HUES48 (cell line): ENCODE measurements around the gene SLC16A10.
"Not testable (repeated sequence)": the region's sequence is repeated elsewhere in the genome, so short reads cannot be mapped to it uniquely, and the experiment has no call there.

Experiments used
- H3K27ac ChIP-seq: one replicate; pipeline ENCODE4 v1.7.0; 2013; ENCODE audit warnings: low read depth, low read length, inconsistent platforms
- H3K27me3 ChIP-seq: 2 replicates; pipeline ENCODE4 v1.6.1; 2013; ENCODE audit warnings: mild to moderate bottlenecking, low read length; ENCODE audit not compliant: control insufficient read depth, insufficient read depth
- H3K36me3 ChIP-seq: 2 replicates; pipeline ENCODE4 v1.6.1; 2013; ENCODE audit warnings: low read length; ENCODE audit not compliant: control insufficient read depth, insufficient read depth
- H3K4me1 ChIP-seq: 2 replicates; pipeline ENCODE4 v1.6.1; 2013; ENCODE audit warnings: mild to moderate bottlenecking, low read length; ENCODE audit not compliant: control insufficient read depth, insufficient read depth
- H3K4me3 ChIP-seq: 2 replicates; pipeline ENCODE4 v1.5.1; 2013; ENCODE audit warnings: mild to moderate bottlenecking, low read depth, low read length
- H3K9ac ChIP-seq: 2 replicates; pipeline ENCODE4 v1.6.1; 2013; ENCODE audit warnings: mild to moderate bottlenecking, low read depth, low read length, moderate library complexity
- H3K9me3 ChIP-seq: 2 replicates; pipeline ENCODE4 v1.6.1; 2013; ENCODE audit warnings: low read length; ENCODE audit not compliant: control insufficient read depth, insufficient read depth

The SLC16A10 gene

GRCh38 chr6:111113336-111114086 is 26.2 kb downstream of the SLC16A10 start:
- H3K27me3 ChIP-seq, result no peaks in the 10 kb centered on the region
- no peaks in the 10 kb centered on the region for H3K9me3 ChIP-seq
- peaks cover 12% of the 10 kb centered on the region for H3K4me1 ChIP-seq
- H3K4me3 ChIP-seq, result no peak overlapping the region
- H3K36me3 ChIP-seq, result no peaks in the 10 kb centered on the region
- H3K27ac ChIP-seq, result no peak overlapping the region
- 0 out of 2 replicates have a peak overlapping the region, but pooled peaks have one; percentile 1 for H3K9ac ChIP-seq

GRCh38 chr6:111114087-111114443 is 26.8 kb downstream of the SLC16A10 start:
- H3K27ac ChIP-seq, result no peak overlapping the region
- no peaks in the 10 kb centered on the region for H3K9me3 ChIP-seq
- no peak overlapping the region for H3K9ac ChIP-seq
- no peak overlapping the region for H3K4me3 ChIP-seq
- no peaks in the 10 kb centered on the region for H3K36me3 ChIP-seq
- H3K27me3 ChIP-seq, result no peaks in the 10 kb centered on the region
- peaks cover 12% of the 10 kb centered on the region for H3K4me1 ChIP-seq

- H3K27ac ChIP-seq, result no peak overlapping the region
- no peaks in the 10 kb centered on the region for H3K9me3 ChIP-seq
- no peak overlapping the region for H3K9ac ChIP-seq
- no peaks in the 10 kb centered on the region for H3K27me3 ChIP-seq
- H3K4me3 ChIP-seq, result no peak overlapping the region
- no peaks in the 10 kb centered on the region for H3K36me3 ChIP-seq
- peaks cover 12% of the 10 kb centered on the region for H3K4me1 ChIP-seq
Observed at GRCh38 chr6:111114482-111114881, 27.2 kb downstream of the SLC16A10 start.

GRCh38 chr6:111118826-111119225 is 31.5 kb downstream of the SLC16A10 start:
- no peaks in the 10 kb centered on the region for H3K36me3 ChIP-seq
- H3K9ac ChIP-seq, result no peak overlapping the region
- no peak overlapping the region for H3K4me3 ChIP-seq
- peaks cover 5% of the 10 kb centered on the region; the same call in 1 of the 2 replicates for H3K4me1 ChIP-seq
- H3K9me3 ChIP-seq, result no peaks in the 10 kb centered on the region
- no peak overlapping the region for H3K27ac ChIP-seq
- H3K27me3 ChIP-seq, result no peaks in the 10 kb centered on the region

- Histone ChIP-seq H3K9me3 (no peaks in the 10 kb centered on the region), H3K27me3 (no peaks in the 10 kb centered on the region), H3K4me3 (no peak overlapping the region), H3K36me3 (no peaks in the 10 kb centered on the region), H3K27ac (no peak overlapping the region), H3K9ac (no peak overlapping the region), H3K4me1 (no peaks in the 10 kb centered on the region)
Observed at GRCh38 chr6:111119571-111120329, 32.4 kb downstream of the SLC16A10 start.

- H3K9me3 ChIP-seq, result no peaks in the 10 kb centered on the region
- H3K27me3 ChIP-seq, result no peaks in the 10 kb centered on the region
- no peaks in the 10 kb centered on the region for H3K36me3 ChIP-seq
- H3K4me1 ChIP-seq, result 0 out of 2 replicates have a peak, but pooled peaks cover under 1% of the 10 kb centered on the region
- no peak overlapping the region for H3K9ac ChIP-seq
- H3K4me3 ChIP-seq, result no peak overlapping the region
- no peak overlapping the region for H3K27ac ChIP-seq
Observed at GRCh38 chr6:111121789-111122350, 34.6 kb downstream of the SLC16A10 start.

- no peaks in the 10 kb centered on the region for H3K27me3 ChIP-seq
- no peak overlapping the region for H3K27ac ChIP-seq
- H3K9ac ChIP-seq, result no peak overlapping the region
- H3K36me3 ChIP-seq, result no peaks in the 10 kb centered on the region
- 0 out of 2 replicates have a peak, but pooled peaks cover 4% of the 10 kb centered on the region for H3K4me1 ChIP-seq
- H3K4me3 ChIP-seq, result no peak overlapping the region
- H3K9me3 ChIP-seq, result no peaks in the 10 kb centered on the region
Observed at GRCh38 chr6:111122458-111123286, 35.4 kb downstream of the SLC16A10 start.

GRCh38 chr6:111124406-111124805 is 37.1 kb downstream of the SLC16A10 start:
- Histone ChIP-seq H3K27me3 (no peaks in the 10 kb centered on the region), H3K4me3 (no peak overlapping the region), H3K9ac (no peak overlapping the region), H3K27ac (no peak overlapping the region), H3K9me3 (no peaks in the 10 kb centered on the region), H3K4me1 (0 out of 2 replicates have a peak, but pooled peaks cover 4% of the 10 kb centered on the region), H3K36me3 (no peaks in the 10 kb centered on the region)

- H3K9me3 ChIP-seq, result no peaks in the 10 kb centered on the region
- H3K27ac ChIP-seq, result no peak overlapping the region
- H3K4me3 ChIP-seq, result no peak overlapping the region
- H3K4me1 ChIP-seq, result 0 out of 2 replicates have a peak, but pooled peaks cover 12% of the 10 kb centered on the region
- no peaks in the 10 kb centered on the region for H3K36me3 ChIP-seq
- H3K9ac ChIP-seq, result no peak overlapping the region
- no peaks in the 10 kb centered on the region for H3K27me3 ChIP-seq
Observed at GRCh38 chr6:111129013-111129412, 41.7 kb downstream of the SLC16A10 start.

GRCh38 chr6:111131018-111131417 is 43.7 kb downstream of the SLC16A10 start:
- not testable (repeated sequence) for H3K9ac ChIP-seq, H3K27ac ChIP-seq, H3K4me3 ChIP-seq, H3K36me3 ChIP-seq, H3K9me3 ChIP-seq, H3K27me3 ChIP-seq
- 0 out of 2 replicates have a peak, but pooled peaks cover 12% of the 10 kb centered on the region for H3K4me1 ChIP-seq
